GM19328 (cell line): ENCODE measurements around the gene GJA9.

Experiments used
- ATAC-seq: cut with Tn5 transposase; IDR thresholded peaks from one replicate; pipeline ENCODE4 v1.9.1; 2021; ENCODE audit warnings: mild to moderate bottlenecking, moderate library complexity; ENCODE audit not compliant: unreplicated experiment

The GJA9 gene

GRCh38 chr1:38832370-38832734 is 49.0 kb downstream of the GJA9 start:
- ATAC-seq, result no peak

- ATAC-seq, result no peak
Observed at GRCh38 chr1:38831731-38832369, 49.5 kb downstream of the GJA9 start.

- no peak for ATAC-seq
Observed at GRCh38 chr1:38829368-38829767, 52.0 kb downstream of the GJA9 start.

GRCh38 chr1:38827318-38827717 is 54.1 kb downstream of the GJA9 start:
- ATAC-seq, result no peak

- no peak for ATAC-seq
Observed at GRCh38 chr1:38826886-38827285, 54.5 kb downstream of the GJA9 start.

- no peak for ATAC-seq
Observed at GRCh38 chr1:38826262-38826661, 55.1 kb downstream of the GJA9 start.
